Suppressor macrophage treated with lipopolysaccharide for 1 hour (primary cell): ENCODE results near the gene C16orf92.
A peak's percentile ranks its signal among the peaks of the same experiment; 100 is the strongest.

Source experiments
- DNase-seq, 3 donors: peaks; one replicate each; pipeline ENCODE4 v3.0.0-alpha.2; 2020 to 2022

Gene C16orf92

GRCh38 chr16:30022887-30023286 is at the start of gene C16orf92:
TSS of gene C16orf92 (plus strand) at chr16:30023198. CDS start at chr16:30023341, 143 bp downstream.
- DNase-seq, result no peak

- DNase-seq, result peak; percentile 99 to 100 (median 99)
These were observed 49.4 kb upstream of the C16orf92 start, which contains the start of gene TAOK2 for GRCh38 chr16:29973384-29974246. TSS of gene TAOK2 (plus strand) at chr16:29973868. CDS start at chr16:29977773, 3,905 bp downstream.

- DNase-seq, result peak; percentile 68 to 81 (median 80)
These were observed 48.5 kb upstream of the C16orf92 start for GRCh38 chr16:29974291-29975133.

GRCh38 chr16:29975134-29975538 is 47.9 kb upstream of the C16orf92 start:
- no peak for DNase-seq

GRCh38 chr16:29975811-29976511 is 47.0 kb upstream of the C16orf92 start:
- DNase-seq, result no peak

GRCh38 chr16:29977063-29977825 is 45.8 kb upstream of the C16orf92 start:
- no peak for DNase-seq

GRCh38 chr16:29978081-29978480 is 44.9 kb upstream of the C16orf92 start:
- no peak for DNase-seq

- DNase-seq, result no peak
These were observed 44.3 kb upstream of the C16orf92 start for GRCh38 chr16:29978564-29979270.

GRCh38 chr16:29982560-29983419 is 40.2 kb upstream of the C16orf92 start:
- no peak for DNase-seq

- no peak for DNase-seq
These were observed 39.4 kb upstream of the C16orf92 start for GRCh38 chr16:29983420-29984136.

- DNase-seq, result no peak
These were observed 38.7 kb upstream of the C16orf92 start for GRCh38 chr16:29984137-29984763.

GRCh38 chr16:29984764-29985147 is 38.2 kb upstream of the C16orf92 start:
- DNase-seq, result no peak

- DNase-seq, result no peak
These were observed 37.7 kb upstream of the C16orf92 start for GRCh38 chr16:29985271-29985811.

GRCh38 chr16:29986231-29986630 is 36.8 kb upstream of the C16orf92 start:
- no peak for DNase-seq

GRCh38 chr16:29986931-29987330 is 36.1 kb upstream of the C16orf92 start:
- DNase-seq, result no peak

GRCh38 chr16:29987371-29988085 is 35.5 kb upstream of the C16orf92 start:
- DNase-seq, result no peak

- DNase-seq, result no peak
These were observed 34.5 kb upstream of the C16orf92 start for GRCh38 chr16:29988346-29989075.
